ENCODE measurements around the gene SNAI3.

DNA sequence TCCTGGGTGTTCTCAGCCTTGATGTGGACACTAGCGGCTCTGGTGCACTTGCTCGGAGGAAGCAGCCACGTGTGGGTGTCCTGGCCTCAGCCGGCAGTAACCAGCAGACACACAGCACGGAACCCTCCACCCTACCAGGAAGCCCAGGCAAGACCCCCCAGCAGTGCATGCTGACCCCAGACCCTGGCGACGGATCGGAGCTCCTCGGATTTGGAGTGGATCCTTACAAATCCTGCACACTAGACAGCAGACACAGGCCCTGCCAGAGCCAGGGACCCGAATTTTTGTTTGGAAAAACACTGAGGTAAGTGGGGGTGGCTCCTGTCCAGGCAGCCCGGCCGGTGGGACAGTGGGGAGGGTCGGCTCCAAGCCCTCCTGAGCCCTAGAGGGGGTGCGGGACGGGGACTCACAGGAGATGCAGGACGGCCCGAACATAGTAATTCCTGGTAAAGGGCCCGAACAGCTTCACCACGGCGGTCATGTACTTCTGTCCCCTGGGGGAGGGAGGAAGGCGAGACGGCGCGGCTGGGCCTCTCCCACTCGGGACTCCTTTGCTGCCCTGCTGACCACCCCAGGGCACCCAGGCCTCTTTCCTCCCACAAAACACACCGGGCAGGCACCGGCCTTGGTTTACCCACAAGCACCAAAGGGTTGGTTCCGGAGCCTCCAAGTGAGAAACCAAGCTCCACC is 39.8 kb downstream of the SNAI3 start:
- TF ChIP-seq POLR2A (IDR thresholded peaks at IDR 0.05; ENCODE audit: low read length) (no peak), GATA1 (IDR thresholded peaks at IDR 0.05; ENCODE audit: low read depth, low read length) (no peak)

All from erythroblast (primary cell).